Measurements from ENCODE around the gene PRDX4.
A peak's percentile ranks its signal among the peaks of the same experiment; 100 is the strongest.
"Not testable (repeated sequence)": the region's sequence is repeated elsewhere in the genome, so short reads cannot be mapped to it uniquely, and the experiment has no call there.

PRDX4 gene

DNA sequence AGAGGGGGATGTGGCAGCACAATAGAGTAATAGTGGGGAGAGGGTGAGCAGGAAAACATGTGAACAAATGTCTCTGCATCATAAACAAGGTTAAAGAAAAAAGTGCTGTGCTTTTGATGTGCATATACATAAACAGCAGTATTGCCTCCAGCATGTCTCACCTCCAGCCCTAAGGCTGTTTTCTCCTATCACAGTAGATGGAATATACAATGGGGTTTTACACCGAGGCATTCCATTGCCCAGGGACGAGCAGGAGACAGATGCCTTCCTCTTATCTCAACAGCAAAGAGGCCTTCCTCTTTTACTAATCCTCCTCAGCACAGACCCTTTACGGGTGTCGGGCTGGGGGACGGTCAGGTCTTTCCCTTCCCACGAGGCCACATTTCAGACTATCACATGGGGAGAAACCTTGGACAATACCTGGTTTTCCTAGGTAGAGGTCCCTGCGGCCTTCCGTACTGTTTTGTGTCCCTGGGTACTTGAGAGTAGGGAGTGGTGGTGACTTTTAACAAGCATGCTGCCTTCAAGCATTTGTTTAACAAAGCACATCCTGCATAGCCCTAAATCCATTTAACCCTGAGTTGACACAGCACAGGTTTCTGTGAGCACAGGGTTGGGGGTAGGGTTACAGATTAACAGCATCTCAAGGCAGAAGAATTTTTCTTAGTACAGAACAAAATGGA, 7.1 kb upstream of the PRDX4 start:
- H3K36me3 Mint-ChIP-seq (ENCODE audit: insufficient read depth); ATAC-seq (replicated peaks); H3K27ac Mint-ChIP-seq; H3K9me3 Mint-ChIP-seq; H3K4me3 Mint-ChIP-seq; H3K27me3 Mint-ChIP-seq; DNase-seq: not testable (repeated sequence)
- peaks cover 5 to 18% of the 10 kb centered on the region in 2 donors for H3K4me1 Mint-ChIP-seq (ENCODE audit: low read depth in 2 of 2)

DNA sequence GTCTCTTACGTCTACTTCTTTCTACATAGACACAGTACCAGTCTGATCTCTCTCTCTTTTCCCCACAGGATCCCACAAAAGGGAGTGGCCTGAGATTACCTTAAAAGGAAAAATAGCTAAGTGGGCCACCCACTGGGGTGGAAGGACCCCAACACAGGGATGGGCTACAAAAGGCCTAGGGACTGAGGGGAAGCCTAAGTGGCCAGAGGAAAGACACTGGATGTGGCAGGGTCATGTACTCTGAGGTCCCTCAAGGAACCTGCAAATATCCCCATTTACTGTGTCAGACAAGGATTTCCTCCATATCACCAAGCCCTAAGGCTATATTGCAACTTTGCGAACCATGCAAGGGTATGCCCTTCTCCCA, 6.5 kb upstream of the PRDX4 start:
- Mint-ChIP-seq H3K4me3 (no peak overlapping the region), H3K27ac (no peak overlapping the region), H3K36me3 (ENCODE audit: insufficient read depth) (no peaks in the 10 kb centered on the region), H3K27me3 (no peaks in the 10 kb centered on the region), H3K4me1 (ENCODE audit: low read depth in 2 of 2) (peaks cover 5 to 18% of the 10 kb centered on the region in 2 donors), H3K9me3 (no peaks in the 10 kb centered on the region)
- DNase-seq: no peak
- no peak for ATAC-seq (replicated peaks)

DNA sequence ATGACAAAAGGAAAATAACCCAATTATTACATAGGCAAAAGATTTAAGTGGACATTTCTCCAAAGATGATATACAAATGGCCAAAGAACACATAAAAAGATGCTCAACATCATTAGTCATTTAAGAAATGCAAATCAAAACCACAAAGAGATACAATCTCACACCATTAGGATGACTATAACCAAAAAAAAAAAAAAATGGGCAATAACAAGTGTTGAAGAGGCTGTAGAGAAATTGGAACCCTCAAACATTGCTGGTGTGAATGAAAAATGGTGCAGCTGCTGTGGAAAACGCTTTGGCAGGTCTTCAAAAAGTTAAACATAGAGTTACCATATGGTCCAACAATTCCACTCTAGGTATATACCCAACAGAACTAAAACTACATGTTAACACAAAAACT, 5.6 kb upstream of the PRDX4 start:
- no peak overlapping the region for H3K4me3 Mint-ChIP-seq
- peaks cover 9 to 18% of the 10 kb centered on the region in 2 donors for H3K4me1 Mint-ChIP-seq (ENCODE audit: low read depth in 2 of 2)
- DNase-seq (no peak), ATAC-seq (replicated peaks) (peak; percentile 24)
- H3K9me3 Mint-ChIP-seq: no peaks in the 10 kb centered on the region
- no peaks in the 10 kb centered on the region for H3K27me3 Mint-ChIP-seq
- H3K36me3 Mint-ChIP-seq (ENCODE audit: insufficient read depth): no peaks in the 10 kb centered on the region
- peak overlapping the region in 1 of 2 donors; percentile 6 for H3K27ac Mint-ChIP-seq

DNA sequence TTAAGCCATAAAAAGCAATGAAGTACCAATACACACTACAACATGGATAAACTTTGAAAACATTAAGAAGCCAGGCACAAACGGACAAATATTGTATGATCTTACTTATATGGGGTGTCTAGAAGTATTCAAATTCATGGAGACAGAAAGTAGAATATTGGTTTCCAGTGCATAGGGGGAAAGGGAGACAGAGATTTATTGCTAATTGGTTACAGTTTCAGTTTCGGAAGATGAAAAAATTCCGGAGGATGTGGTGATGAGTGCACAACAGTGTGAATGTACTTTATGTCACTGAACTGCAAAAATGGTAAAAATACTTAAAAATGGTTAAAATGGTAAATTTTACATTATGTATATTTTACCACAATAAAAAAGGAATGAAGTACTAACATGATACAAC, 5.1 kb upstream of the PRDX4 start:
- Mint-ChIP-seq H3K4me1 (ENCODE audit: low read depth in 2 of 2) (peaks cover 10 to 18% of the 10 kb centered on the region in 2 donors), H3K4me3 (no peak overlapping the region), H3K27ac (peak overlapping the region; percentile 3 to 6), H3K27me3 (no peaks in the 10 kb centered on the region), H3K36me3 (ENCODE audit: insufficient read depth) (peaks cover 2% of the 10 kb centered on the region), H3K9me3 (no peaks in the 10 kb centered on the region)
- DNase-seq (no peak), ATAC-seq (replicated peaks) (peak; percentile 79)

DNA sequence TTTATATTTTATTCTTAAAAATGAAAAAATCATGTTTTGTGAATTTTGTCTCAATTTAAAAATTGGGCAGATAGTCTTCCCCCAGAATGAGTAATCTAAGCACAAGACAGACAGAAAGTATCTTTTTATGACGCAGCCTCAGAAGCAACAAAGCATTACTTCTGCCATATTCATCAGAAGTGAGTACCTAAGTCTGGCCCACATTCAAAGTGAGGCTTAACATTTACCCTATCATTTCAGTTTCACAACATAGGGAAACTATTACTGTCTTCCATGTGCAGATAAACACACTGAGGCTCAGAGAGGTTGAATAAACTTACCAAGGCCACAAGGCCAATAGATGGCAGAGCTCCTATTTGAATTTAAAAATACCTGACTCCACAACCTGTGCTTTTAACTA, 4.4 kb upstream of the PRDX4 start:
- DNase-seq (no peak), ATAC-seq (replicated peaks) (no peak)
- H3K4me1 Mint-ChIP-seq (ENCODE audit: low read depth in 2 of 2): peaks cover 11 to 19% of the 10 kb centered on the region in 2 donors
- H3K36me3 Mint-ChIP-seq (ENCODE audit: insufficient read depth): peaks cover 4% of the 10 kb centered on the region
- H3K4me3 Mint-ChIP-seq: no peak overlapping the region
- no peaks in the 10 kb centered on the region for H3K27me3 Mint-ChIP-seq
- H3K27ac Mint-ChIP-seq: peak overlapping the region in 1 of 2 donors; percentile 6
- no peaks in the 10 kb centered on the region for H3K9me3 Mint-ChIP-seq

DNA sequence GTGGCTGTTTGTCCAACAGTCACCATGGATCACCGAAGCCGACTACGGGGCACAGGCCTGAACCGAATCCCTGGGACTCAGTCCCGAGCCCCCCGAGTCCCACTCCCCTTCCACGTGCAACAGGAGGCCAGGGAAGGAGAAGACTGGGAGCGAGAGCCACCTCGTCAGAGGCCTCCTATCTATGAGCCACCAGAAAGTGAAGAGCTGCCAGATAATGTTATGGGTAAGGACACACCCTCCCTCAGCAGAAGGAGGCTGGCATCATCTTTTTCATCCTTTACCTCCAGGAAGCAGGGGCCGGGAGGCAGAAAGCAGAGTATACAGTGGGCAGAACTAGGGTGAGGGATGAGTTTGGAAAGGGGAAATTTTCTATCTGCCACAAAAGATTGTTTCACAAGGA, 2.8 kb upstream of the PRDX4 start:
- Mint-ChIP-seq H3K4me1 (ENCODE audit: low read depth in 2 of 2) (peaks cover 18 to 22% of the 10 kb centered on the region in 2 donors), H3K4me3 (no peak overlapping the region), H3K9me3 (no peaks in the 10 kb centered on the region), H3K27ac (peak overlapping the region in 1 of 2 donors; percentile 38), H3K36me3 (ENCODE audit: insufficient read depth) (peaks cover 4% of the 10 kb centered on the region), H3K27me3 (no peaks in the 10 kb centered on the region)
- ATAC-seq (replicated peaks) (no peak), DNase-seq (no peak)

DNA sequence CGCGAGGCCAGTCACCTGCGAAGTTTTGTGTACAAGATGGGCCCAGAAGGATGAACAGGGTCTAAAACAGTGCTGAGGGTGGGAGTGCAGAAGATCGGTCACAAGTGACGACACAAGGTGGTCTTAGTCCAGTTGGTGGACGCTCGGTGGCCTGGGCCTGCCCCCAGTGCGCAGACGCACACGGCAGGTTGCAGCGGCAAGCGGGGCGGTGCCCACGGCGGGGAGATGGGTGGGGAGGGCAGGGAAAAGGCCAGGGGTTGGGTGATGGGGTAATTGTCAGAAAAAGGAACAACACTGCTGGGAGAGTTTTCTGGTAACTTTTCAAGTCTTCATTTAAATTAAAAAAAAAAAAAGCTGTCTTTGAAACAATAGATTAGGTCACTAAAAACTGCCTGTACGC, 1.0 kb upstream of the PRDX4 start:
- no peaks in the 10 kb centered on the region for H3K9me3 Mint-ChIP-seq
- DNase-seq (no peak), ATAC-seq (replicated peaks) (no peak)
- H3K27ac Mint-ChIP-seq: peak overlapping the region; percentile 19 to 85
- H3K4me1 Mint-ChIP-seq (ENCODE audit: low read depth in 2 of 2): peaks cover 18 to 20% of the 10 kb centered on the region in 2 donors
- peak overlapping the region; percentile 48 to 87 for H3K4me3 Mint-ChIP-seq
- no peaks in the 10 kb centered on the region for H3K27me3 Mint-ChIP-seq
- H3K36me3 Mint-ChIP-seq (ENCODE audit: insufficient read depth): peaks cover 7% of the 10 kb centered on the region

DNA sequence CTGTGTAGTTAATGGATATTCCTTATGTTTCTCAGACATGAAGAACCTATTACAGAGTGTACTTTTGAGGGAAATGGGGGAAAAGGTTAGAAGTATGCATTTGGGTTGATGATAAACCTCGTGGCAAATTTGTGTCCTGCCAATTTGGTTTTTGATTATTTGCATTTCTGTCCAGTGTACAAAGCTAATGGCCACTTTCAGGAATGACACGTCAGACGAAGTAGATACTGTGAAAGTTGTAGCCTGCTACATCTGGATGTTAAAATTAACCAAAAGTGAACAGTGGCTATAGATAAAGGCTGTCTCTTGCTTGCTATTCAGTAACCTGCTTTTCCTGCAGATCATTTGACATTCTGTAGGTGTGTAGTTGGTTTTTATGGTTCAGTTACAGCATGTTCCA, 1.0 kb downstream of the PRDX4 start:
- Mint-ChIP-seq H3K36me3 (ENCODE audit: insufficient read depth) (peaks cover 19% of the 10 kb centered on the region), H3K4me1 (ENCODE audit: low read depth in 2 of 2) (peaks cover 4 to 13% of the 10 kb centered on the region in 2 donors), H3K27ac (peak overlapping the region; percentile 76 to 85), H3K9me3 (no peaks in the 10 kb centered on the region), H3K27me3 (no peaks in the 10 kb centered on the region), H3K4me3 (peak overlapping the region; percentile 87 to 92)
- DNase-seq (no peak), ATAC-seq (replicated peaks) (no peak)

DNA sequence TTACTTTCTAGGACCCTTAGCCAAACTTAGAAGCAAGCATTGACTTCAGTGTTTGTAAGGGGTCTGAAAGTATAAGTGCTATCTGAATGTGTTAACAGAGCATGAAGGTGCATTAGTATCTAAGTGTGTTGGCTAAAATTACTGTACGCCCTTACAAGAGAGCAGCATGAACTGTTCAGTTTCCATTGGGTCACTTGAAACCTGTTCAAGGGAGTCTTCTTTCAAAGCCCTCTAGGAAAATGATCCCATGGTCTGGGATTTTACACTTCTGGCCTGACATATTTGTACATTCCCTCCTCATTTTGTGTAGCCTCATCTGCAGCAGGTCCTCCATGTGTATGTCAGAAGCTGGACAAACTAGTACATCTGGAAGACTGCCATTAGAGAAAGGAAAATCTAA, 3.2 kb downstream of the PRDX4 start:
- no peak overlapping the region for H3K27ac Mint-ChIP-seq
- H3K4me3 Mint-ChIP-seq: no peak overlapping the region
- peaks cover 30% of the 10 kb centered on the region for H3K36me3 Mint-ChIP-seq (ENCODE audit: insufficient read depth)
- no peak for DNase-seq
- H3K9me3 Mint-ChIP-seq: no peaks in the 10 kb centered on the region
- H3K27me3 Mint-ChIP-seq: no peaks in the 10 kb centered on the region
- peaks cover 4 to 13% of the 10 kb centered on the region in 2 donors for H3K4me1 Mint-ChIP-seq (ENCODE audit: low read depth in 2 of 2)
- ATAC-seq (replicated peaks): no peak

DNA sequence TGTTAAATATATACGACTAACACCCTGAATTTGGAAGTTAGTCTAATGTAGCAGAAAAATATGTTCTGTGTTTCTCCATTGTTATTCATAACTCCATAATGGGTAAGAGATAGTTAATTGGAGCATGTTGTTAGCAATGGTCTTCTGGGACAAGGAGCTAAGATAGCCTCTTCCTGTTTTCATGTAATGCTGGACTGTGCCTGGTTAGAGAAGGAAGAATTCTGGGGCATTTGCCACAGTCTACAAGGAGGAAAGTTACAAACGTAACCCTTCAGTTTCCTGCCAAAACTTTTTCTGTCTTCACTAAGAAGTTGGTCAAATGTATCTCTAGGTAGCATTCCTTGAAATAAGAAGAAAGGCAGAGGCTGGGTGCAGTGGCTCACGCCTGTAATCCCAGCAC, 5.8 kb downstream of the PRDX4 start:
- Mint-ChIP-seq H3K4me3 (no peak overlapping the region), H3K27ac (no peak overlapping the region)

DNA sequence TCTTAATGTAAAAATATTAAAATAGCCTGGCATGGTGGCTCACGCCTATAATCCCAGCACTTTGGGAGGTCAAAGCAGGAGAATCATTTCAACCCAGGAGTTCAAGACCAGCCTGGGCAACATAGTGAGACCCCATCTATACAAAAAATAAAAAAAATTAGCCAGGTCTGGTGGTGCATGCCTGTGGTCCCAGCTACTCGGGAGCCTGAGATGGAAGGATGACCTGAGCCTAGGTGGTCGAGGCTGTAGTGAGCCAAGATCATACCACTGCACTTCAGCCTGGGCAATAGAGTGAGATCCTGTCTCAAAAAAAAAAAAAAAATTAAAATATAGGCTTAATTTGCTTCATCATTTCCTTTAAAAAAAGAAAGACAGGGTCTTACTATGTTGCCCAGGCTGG, 9.2 kb downstream of the PRDX4 start:
- not testable (repeated sequence) for H3K27ac Mint-ChIP-seq, H3K9me3 Mint-ChIP-seq
- peaks cover 41% of the 10 kb centered on the region for H3K36me3 Mint-ChIP-seq (ENCODE audit: insufficient read depth)

More for the DNA sequence above, 5.8 kb downstream of the PRDX4 start:
- DNase-seq (no peak), ATAC-seq (replicated peaks) (no peak)
- H3K27me3 Mint-ChIP-seq: no peaks in the 10 kb centered on the region
- H3K36me3 Mint-ChIP-seq (ENCODE audit: insufficient read depth): peaks cover 42% of the 10 kb centered on the region
- H3K9me3 Mint-ChIP-seq: no peaks in the 10 kb centered on the region
- peaks cover under 1 to 5% of the 10 kb centered on the region in 2 donors for H3K4me1 Mint-ChIP-seq (ENCODE audit: low read depth in 2 of 2)

DNA sequence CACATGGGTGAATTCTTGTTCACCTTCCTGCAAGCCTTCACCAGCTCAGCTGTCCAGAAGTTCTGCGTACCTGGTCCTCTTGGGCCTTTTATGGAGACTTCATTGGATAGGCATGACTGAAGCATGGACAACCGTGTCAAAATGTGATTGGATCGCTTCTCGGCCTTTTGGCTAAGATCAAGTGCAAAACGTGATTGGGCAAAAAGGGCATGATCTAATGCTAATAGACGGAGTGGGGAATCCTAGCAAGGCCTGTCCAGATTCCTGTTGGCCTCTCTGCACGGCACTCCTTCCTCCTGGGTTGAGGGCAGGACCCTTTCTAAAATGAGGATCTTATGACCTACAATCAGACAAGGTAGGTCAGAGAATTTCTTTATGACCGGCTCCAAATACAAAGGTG, 24.9 kb downstream of the PRDX4 start:
- Mint-ChIP-seq H3K27me3 (no peaks in the 10 kb centered on the region), H3K4me3 (no peak overlapping the region), H3K27ac (no peak overlapping the region), H3K36me3 (ENCODE audit: insufficient read depth) (no peaks in the 10 kb centered on the region), H3K4me1 (ENCODE audit: low read depth in 2 of 2) (no peaks in the 10 kb centered on the region), H3K9me3 (no peaks in the 10 kb centered on the region)
- DNase-seq: no peak
- ATAC-seq (replicated peaks): no peak

More for the DNA sequence above, 9.2 kb downstream of the PRDX4 start:
- not testable (repeated sequence) for ATAC-seq (replicated peaks); H3K4me1 Mint-ChIP-seq (ENCODE audit: low read depth in 2 of 2); H3K4me3 Mint-ChIP-seq; DNase-seq; H3K27me3 Mint-ChIP-seq

DNA sequence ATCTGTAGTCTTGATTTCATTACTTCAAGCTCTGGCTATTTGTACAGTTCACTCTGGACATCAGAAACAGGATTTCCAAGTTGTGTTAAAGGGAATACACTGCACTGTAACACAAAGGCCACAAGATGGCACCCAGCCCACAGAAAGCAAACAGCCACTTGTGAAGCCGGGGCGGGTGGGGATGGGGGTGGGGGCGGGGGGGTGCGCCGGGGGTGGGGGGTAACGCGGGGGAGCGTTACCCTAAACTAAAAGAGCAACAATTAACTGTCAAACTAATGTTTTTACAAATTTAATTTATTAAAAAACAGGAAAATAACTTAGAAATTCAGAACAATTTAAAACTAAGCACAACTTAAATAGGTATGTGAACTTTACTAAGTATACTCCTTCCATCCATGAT, 27.3 kb downstream of the PRDX4 start:
- peak; percentile 62 for ATAC-seq (replicated peaks)
- Mint-ChIP-seq H3K27me3 (no peaks in the 10 kb centered on the region), H3K4me3 (no peak overlapping the region), H3K9me3 (no peaks in the 10 kb centered on the region), H3K36me3 (ENCODE audit: insufficient read depth) (no peaks in the 10 kb centered on the region), H3K27ac (no peak overlapping the region), H3K4me1 (ENCODE audit: low read depth in 2 of 2) (no peaks in the 10 kb centered on the region)
- peak; percentile 9 to 27 (median 21) for DNase-seq

DNA sequence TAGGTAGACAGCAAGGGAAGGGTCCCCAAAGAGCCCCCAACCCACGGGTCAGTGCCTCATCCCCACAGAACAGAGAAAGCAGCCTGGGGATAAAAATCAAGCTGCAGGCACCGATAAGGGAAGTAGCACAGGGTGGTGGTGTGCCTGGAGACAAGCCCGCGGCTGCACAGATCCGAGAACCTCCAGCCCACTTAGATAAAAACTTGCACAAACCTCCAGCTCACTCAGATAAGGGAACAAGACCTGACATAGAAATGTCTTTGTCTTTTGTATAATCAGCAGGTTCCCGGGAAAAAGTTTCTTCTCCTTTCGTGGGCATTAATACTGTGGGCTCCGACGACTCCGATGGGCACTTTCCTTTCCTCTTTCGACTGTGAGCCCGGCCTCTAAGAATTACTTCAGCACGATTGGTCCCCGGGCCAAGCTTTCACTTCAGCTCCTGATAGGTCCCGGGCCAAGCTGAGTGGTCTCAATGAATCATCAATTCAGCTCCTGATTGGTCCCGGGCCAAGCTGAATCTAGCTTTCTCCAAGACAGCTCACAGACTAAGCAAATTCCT, 32.4 kb downstream of the PRDX4 start:
- no peak for ATAC-seq (replicated peaks)
- H3K36me3 Mint-ChIP-seq (ENCODE audit: insufficient read depth): peaks cover 18% of the 10 kb centered on the region
- peak overlapping the region; percentile 55 to 87 for H3K27ac Mint-ChIP-seq

More for the DNA sequence above, 32.4 kb downstream of the PRDX4 start:
- DNase-seq: no peak
- Mint-ChIP-seq H3K9me3 (no peaks in the 10 kb centered on the region), H3K27me3 (no peaks in the 10 kb centered on the region), H3K4me3 (peak overlapping the region; percentile 10 to 56), H3K4me1 (ENCODE audit: low read depth in 2 of 2) (no peaks in the 10 kb centered on the region)

Data from effector memory CD8-positive, alpha-beta T cell (primary cell).